Measurements from ENCODE around the gene QKI.

Gene QKI

DNA sequence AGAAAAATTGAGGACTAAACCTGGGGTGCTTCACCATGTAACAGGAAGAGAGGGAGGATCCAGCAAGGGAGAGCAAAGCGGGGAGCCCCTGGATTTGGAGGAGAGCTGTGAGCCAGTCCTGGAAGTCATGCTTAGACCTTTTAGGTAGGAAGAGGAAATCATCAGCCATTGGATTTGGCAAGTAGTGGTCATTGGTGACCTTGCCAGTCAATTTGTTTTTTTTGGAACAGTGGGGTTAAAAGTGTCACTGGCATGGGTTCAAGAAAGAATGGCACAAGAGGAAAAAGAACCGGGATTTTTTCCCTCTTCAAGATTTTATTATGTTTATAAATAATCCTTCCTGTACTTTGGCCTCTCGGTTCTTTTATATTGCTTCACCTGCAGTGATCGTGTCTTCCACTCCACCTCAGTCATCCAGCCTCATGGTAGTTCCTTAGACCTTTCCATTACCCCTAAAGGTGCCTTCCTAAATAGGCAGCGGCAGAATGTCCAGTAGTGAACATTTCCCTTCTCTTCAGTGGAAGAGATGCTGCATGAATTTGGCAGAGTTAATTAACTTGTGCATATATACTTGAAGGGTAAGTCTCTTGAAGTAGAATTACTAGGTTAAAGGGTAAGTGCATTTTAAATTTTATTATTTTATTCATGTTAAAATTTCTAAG lies 124.7 kb downstream of the QKI start:
- no peak for DNase-seq

GRCh38 chr6:163543321-163543720 lies 128.8 kb downstream of the QKI start:
- DNase-seq = no peak

DNA sequence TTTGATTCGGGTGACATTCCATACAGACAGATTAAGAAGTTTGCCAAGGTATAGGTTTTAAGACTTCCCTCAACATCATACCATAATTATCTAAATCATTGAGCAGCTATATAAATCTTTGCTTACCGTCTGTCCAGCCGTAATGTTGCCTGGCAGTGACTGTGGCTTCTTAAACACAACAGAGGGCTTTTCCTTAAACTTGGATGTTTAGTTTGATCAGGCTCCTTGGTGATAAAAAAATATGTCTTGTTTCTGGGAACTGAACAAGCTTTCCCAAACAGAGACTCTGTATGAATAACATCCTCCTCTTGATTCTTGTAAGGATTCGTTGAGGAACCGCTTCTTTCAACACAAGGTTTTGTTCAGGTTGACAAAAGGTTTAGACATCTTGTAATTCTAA lies 130.9 kb downstream of the QKI start:
- DNase-seq = no peak

DNA sequence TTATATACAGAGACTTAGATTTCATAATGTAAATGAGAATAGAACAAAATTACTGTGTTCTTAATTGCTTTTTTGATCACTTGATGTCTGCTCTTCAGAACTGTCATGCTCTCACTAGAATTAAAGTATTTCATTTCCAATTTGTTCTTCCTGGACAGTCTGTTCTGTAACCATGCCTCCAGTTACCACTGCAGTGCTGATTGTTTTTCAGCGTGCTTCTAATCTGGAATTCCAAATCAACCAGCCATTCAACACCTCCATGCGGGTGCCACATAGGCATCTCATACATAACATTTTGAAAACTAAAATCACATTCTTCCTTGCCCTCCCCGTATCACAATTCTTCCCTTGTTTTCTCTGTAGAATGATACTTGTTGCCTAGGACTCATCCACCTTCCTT lies 132.8 kb downstream of the QKI start:
- no peak for DNase-seq

DNA sequence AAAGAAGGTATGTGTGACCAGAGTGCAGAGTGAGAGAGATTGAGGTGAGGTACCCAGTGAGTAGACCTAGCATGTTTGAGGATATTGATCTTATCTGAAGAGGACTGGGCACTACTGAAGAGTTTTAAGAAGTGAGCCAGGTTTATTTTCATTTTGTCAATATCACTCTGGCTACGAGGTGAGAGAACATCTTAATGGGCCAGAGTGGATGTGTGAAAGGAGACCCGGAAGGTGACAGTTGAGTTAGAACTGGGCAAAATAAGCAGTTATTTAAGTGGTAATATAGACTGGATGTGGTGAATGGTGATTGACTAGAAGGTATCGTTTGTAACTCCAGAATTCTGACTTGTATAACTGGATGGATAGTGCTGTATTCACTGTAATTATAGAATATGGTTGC lies 134.1 kb downstream of the QKI start:
- no peak for DNase-seq

- no peak for DNase-seq
Measured at GRCh38 chr6:163554032-163554431, 139.5 kb downstream of the QKI start.

GRCh38 chr6:163554663-163555062 lies 140.1 kb downstream of the QKI start:
- DNase-seq = peak; percentile 35 to 41

- no peak for DNase-seq
Measured at GRCh38 chr6:163559661-163560060, 145.1 kb downstream of the QKI start.

DNA sequence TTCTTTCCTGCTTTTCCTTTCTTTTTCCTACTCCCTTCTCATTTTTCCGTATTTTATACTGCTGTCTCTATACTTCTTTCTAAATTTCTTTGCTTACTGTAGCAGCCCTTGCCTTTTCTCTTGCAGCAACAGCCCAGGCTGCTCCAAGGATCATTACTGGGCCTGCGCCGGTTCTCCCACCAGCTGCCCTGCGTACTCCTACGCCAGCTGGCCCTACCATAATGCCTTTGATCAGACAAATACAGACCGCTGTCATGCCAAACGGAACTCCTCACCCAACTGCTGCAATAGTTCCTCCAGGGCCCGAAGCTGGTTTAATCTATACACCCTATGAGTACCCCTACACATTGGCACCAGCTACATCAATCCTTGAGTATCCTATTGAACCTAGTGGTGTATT lies 148.8 kb downstream of the QKI start:
- no peak for DNase-seq

DNA sequence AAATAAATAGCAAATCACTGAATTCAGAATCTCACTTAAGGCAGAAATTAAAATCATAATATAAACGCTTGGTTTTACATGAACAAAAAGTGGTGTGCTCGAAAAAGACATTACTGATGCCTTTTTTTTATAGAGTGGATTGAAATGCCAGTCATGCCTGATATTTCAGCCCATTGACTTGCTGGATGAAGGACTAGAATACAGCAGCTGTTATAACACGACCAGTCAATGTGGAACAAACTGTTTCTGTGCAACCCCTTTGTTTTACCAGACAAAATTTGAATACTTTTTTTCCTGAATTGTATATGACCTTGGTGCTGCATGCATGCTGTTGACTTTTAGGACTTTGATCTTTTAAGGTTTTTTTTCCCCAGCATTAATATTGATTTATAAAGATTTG lies 150.0 kb downstream of the QKI start:
- no peak for DNase-seq

GRCh38 chr6:163565140-163565539 lies 150.6 kb downstream of the QKI start:
- DNase-seq = no peak

DNA sequence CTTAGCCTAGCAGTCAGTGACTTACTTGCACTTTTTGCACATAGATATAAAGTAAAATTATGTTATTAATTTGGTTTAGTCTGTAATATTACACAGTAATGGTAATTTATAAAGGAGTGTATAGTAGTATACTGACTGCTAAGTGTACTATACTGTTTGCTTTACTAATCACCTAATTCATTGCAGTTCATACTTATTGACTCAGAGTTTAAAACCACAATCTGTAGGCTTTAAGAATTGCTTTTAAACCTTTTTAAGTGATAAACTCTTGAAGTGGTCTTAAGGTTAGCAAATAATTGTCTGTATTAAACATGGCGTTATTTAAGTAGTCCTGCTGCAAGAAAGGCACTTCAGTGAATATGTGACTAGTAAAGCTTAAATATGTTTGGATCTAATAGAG lies 151.5 kb downstream of the QKI start:
- DNase-seq = no peak

DNA sequence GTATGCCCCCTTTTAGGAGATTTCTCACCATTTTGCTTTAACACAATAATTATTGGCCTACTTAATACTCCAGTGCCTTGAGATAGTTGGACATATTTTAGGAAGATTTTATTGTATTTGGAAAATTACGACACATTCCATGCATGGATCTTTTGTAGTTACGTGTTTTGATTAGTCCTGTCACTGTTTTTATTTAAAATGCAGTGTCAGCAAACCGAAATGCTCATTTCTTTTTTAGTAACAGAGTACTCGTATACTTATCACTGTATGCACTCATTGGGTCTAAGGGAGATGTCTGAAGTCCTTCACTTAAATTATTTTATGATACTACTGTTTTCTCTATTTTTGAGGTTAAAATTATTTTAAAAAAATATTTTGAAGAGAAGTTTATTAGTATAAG lies 153.8 kb downstream of the QKI start:
- no peak for DNase-seq

GRCh38 chr6:163570579-163571231 lies 156.2 kb downstream of the QKI start:
- DNase-seq = no peak

DNA sequence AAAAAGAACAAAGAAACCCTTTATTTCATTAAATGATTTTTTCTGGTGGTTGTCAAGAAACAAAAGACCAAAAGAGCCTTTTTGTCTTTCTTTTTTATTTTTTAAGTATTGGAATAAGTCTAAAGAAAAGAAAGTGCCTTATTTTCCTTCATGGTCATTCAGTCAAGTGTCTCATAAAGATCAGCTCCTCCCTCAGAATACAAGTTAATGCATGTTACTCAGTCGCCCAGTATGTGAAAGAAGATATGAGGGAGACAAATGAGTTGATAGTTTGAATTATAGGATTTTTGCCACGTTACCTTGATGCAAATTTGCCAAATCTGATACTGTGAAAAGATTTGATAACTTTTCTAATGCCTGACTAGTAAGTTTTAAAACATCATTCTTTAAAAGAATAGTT lies 157.2 kb downstream of the QKI start:
- DNase-seq = no peak

DNA sequence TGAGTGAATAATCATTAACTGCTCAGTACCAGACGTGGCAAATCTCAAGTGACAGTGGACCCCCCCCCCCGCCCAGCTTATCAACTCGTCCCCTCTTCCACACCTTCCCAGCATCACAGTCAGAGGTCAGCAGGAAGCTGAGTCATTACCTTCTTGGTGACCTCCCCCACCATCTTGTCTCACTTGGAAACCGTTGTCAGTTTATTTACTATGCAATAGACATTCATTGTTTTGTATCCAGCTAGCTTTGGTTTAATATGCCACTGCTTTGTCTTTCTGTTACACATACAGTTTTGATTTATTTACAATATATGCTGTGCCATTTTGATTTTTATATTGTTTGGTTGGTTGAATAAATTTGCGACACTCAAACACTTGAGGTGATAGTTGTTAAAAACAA lies 158.1 kb downstream of the QKI start:
- DNase-seq = no peak

- no peak for DNase-seq
Measured at GRCh38 chr6:163573503-163574179, 159.1 kb downstream of the QKI start.

- no peak for DNase-seq
Measured at GRCh38 chr6:163576114-163576513, 161.6 kb downstream of the QKI start.

DNA sequence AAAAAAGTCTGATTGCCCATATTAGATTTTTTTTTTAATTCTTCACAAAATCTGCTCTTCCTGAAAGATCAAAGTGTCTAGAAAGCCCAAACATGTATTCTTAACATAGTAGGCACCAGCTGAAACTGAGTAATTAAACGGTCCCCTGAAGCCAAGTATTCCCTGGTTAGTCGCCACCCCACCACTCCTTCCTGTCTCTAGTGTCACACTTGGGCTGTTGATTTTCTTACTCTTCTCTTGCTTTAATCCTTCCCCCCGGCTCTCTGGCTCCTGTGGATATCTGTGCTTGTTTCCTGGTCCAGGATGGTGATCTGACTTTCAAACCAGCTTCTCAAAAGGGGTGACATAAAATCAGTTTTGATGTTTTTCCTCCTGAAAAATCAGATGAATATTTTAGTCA lies 162.9 kb downstream of the QKI start:
- no peak for DNase-seq

- no peak for DNase-seq
Measured at GRCh38 chr6:163579111-163579879, 164.8 kb downstream of the QKI start.

DNA sequence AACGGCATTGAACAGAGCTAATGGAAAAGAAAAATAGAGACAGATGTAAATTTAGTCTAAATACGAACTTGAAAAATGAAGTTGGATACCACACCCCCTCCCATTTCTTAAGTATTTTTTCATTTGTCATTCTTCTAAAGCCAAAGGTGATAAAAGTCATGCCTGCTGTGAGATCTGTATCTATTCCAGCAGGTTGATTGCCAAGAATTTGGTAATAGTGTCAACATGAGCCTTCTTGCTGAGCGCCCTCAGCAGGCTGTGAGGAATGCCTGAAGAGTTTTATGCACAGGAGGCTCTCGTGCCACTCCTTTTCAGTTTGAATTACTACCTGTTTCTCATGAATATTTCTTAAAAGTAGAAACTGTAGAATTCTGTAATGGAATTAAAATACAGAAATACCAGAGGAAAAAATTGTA lies 165.4 kb downstream of the QKI start:
- no peak for DNase-seq

GRCh38 chr6:163580311-163581030 lies 166.0 kb downstream of the QKI start:
- DNase-seq = no peak

DNA sequence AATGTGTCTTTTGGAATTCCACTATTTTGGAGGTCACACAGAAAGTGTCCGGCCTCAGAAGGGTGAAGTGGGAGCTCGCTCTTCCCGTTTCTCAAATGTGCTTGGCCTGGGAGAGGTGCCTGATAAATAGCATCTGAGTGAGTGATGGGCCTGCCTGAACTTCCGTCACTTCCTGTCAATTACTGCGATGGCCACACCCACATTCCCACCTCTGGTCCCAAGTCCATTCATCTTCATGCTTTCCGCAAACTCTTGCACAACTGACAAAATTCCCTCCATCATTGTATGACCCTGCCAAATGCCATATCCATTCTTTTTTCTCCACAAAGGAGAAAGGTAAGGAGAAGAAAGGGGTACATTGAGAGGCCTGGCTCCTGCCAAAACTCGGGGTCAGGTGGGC lies 169.0 kb downstream of the QKI start:
- no peak for DNase-seq
